ENCODE measurements around the gene MSH5. TPM values are rescaled to one million over a fixed set of nuclear protein-coding genes. Genes with fewer than 3 reads are reported as not detected.

The MSH5 gene
- total RNA-seq, 6 donors from 2014 or later, result 7.3 to 52.4 (median 13.1) TPM

DNA sequence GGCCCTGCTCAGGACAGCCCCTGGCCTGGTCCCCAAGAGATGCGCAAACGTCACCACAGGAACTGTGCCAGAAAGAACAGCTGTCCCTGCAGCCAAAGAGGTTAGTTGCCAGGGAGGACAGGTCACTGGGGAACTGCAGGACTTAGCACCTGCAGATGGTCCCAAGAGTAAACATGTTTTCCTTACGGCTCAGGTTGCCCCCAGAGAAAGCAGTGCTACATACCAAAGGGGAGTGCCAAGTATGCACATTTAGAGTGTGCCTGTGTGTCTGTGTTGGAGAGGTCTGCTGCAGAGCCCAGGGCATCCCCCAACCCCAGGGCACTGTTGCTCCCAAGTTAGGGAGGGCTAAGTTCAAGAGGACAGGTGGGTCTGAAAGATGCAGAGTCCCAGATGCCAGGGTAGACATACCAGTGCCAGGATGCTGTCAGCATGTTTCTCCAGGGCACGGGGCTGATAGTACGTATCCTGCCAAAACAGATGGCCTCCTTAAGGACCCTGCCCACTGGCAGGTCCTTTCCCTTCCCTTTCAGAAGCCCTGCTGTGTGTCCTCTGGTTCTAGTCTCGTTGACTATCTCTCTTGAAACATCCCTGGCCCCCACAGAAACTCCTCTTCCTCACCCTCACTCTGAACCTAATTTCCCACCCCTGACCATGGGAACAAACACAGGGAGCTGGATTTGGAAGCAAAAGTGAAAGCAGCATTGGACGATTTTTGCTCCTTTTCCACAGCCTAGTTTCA, 38.0 kb upstream of the MSH5 start:
- ATAC-seq (ENCODE audit: low FRiP score in 2 of 2) (no peak), DNase-seq (no peak)
- peak overlapping the region in 3 of 4 donors; percentile 64 to 74 (median 72) for H3K4me3 ChIP-seq
- peak overlapping the region; percentile 97 to 99 (median 98) for H3K27ac ChIP-seq
- no peaks in the 10 kb centered on the region for H3K9me3 ChIP-seq
- WGBS, 2 donors, result 27% methylated on average over 6 to 7 of the region's 7 CpGs
- no peak for TF ChIP-seq POLR2A (IDR thresholded peaks at IDR 0.05)
- no peak for TF ChIP-seq EP300 (IDR thresholded peaks at IDR 0.05)
- H3K36me3 ChIP-seq, result peaks cover 0 to 33% (median 13%) of the 10 kb centered on the region in 4 donors
- H3K27me3 ChIP-seq, result no peaks in the 10 kb centered on the region
- H3K4me1 ChIP-seq, result peaks cover 21 to 35% (median 23%) of the 10 kb centered on the region in 4 donors

- Histone ChIP-seq H3K4me1 (peaks cover 21 to 35% (median 23%) of the 10 kb centered on the region in 4 donors), H3K4me3 (peak overlapping the region; percentile 64 to 75 (median 73)), H3K9me3 (no peaks in the 10 kb centered on the region), H3K27me3 (no peaks in the 10 kb centered on the region), H3K36me3 (peaks cover 0 to 30% (median 12%) of the 10 kb centered on the region in 4 donors), H3K27ac (peak overlapping the region; percentile 97 to 99 (median 98))
- ATAC-seq (ENCODE audit: low FRiP score in 2 of 2) (peak; percentile 8 to 13), DNase-seq (no peak)
- 1% methylated on average over 10 of the region's 10 CpGs for WGBS, 2 donors
- TF ChIP-seq POLR2AphosphoS5 (IDR thresholded peaks at IDR 0.05) (no peak), EP300 (IDR thresholded peaks at IDR 0.05) (no peak), POLR2A (IDR thresholded peaks at IDR 0.05) (no peak)
- TF ChIP-seq, protein P1, sequence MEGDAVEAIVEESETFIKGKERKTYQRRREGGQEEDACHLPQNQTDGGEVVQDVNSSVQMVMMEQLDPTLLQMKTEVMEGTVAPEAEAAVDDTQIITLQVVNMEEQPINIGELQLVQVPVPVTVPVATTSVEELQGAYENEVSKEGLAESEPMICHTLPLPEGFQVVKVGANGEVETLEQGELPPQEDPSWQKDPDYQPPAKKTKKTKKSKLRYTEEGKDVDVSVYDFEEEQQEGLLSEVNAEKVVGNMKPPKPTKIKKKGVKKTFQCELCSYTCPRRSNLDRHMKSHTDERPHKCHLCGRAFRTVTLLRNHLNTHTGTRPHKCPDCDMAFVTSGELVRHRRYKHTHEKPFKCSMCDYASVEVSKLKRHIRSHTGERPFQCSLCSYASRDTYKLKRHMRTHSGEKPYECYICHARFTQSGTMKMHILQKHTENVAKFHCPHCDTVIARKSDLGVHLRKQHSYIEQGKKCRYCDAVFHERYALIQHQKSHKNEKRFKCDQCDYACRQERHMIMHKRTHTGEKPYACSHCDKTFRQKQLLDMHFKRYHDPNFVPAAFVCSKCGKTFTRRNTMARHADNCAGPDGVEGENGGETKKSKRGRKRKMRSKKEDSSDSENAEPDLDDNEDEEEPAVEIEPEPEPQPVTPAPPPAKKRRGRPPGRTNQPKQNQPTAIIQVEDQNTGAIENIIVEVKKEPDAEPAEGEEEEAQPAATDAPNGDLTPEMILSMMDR (IDR thresholded peaks at IDR 0.05), result no peak
Observed at GRCh38 chr6:31702405-31702818, 37.4 kb upstream of the MSH5 start.

DNA sequence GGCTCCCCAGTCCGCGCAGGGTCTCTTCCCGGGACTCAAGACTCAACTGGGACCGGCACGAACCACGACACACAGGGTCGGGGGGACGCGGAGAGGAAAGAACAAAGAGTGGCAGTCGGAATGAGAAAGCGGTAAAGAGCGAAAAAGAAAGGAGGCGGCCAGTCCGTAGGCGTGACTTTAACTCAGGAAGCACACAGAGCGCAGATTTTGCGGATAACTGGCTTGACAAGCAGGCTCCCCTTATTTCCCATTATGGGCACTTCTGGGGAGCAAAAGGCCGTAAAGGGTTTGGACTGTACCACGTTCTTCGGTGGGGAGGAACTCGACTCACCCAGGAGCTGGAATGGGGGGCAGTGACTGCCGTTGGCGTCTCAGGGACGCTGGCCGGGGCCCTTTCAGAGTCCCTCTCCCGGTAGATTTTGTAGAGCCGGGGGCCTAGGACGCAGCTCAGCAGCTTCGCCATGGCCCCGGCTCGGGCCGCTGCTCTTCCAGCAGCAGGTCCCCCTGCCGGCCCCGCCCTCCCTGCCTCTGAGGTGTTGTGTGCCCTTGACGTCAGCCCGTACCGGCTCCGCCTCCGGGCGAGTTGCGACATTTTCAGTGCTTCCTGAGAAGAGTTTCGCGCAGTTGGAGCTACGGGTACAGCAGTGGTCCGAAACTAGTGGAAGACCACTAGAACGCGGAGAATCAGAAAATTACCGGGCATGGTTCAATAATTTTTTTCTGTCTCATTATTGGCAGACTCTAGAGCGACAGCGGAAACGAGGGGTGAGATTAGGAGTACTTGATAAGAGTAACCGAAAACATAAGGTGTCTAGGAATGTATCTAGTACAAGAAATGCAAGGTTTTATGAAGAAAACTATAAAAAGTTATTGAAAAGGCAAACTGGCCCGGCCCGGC, 36.7 kb upstream of the MSH5 start, which contains the start of gene ABHD16A:
Gene ABHD16A (minus strand): TSS at position 506 of the 898 bp plus-strand sequence. CDS start 43 bp downstream, at position 463.
- DNase-seq, result peak; percentile 99 to 100
- Histone ChIP-seq H3K9me3 (no peaks in the 10 kb centered on the region), H3K4me1 (peaks cover 21 to 32% (median 23%) of the 10 kb centered on the region in 4 donors), H3K27ac (peak within 1 kb of the TSS; percentile 97 to 99 (median 98)), H3K36me3 (peaks cover 0 to 24% (median 10%) of the 10 kb centered on the region in 4 donors), H3K4me3 (peak within 1 kb of the TSS; percentile 64 to 75 (median 73)), H3K27me3 (no peaks in the 10 kb centered on the region)
- peak in 2 of 4 donors; percentile 25 to 92 for TF ChIP-seq EP300 (IDR thresholded peaks at IDR 0.05)
- peak; percentile 46 to 100 (median 92) for TF ChIP-seq POLR2A (IDR thresholded peaks at IDR 0.05)
- TF ChIP-seq, protein P1 (IDR thresholded peaks at IDR 0.05), result peak in 4 of 6 experiments; percentile 20 to 49 (median 44)
- peak; percentile 95 to 99 for TF ChIP-seq POLR2AphosphoS5 (IDR thresholded peaks at IDR 0.05)
- peak; percentile 97 to 98 for ATAC-seq (ENCODE audit: low FRiP score in 2 of 2)
- WGBS, 2 donors, result 1% methylated on average over 44 to 54 of the region's 54 CpGs

DNA sequence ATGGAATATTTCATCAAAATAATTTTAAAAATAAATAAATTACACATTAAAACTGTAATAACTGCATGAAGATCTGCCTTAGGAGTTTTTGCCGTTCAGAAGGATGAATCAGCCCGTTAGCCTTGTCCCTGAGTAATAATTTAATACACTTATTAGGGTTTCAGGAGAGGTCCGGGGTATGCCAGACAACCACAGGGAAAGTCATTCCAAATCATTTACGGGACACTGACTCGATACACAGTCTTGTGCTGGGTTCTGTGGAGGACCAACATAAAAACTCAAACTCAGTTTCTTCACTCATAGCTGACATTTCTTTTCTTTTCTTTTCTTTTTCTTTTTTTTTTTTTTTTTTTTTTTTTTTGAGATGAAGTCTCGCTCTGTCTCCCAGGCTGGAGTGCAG, 33.9 kb upstream of the MSH5 start:
- Histone ChIP-seq H3K36me3 (no peaks in the 10 kb centered on the region), H3K9me3 (no peaks in the 10 kb centered on the region), H3K27me3 (no peaks in the 10 kb centered on the region), H3K27ac (no peak overlapping the region), H3K4me1 (peaks cover 19 to 25% (median 22%) of the 10 kb centered on the region in 4 donors), H3K4me3 (no peak overlapping the region)
- no peak for DNase-seq
- WGBS, 2 donors, result 88 to 90% methylated on average over 5 to 6 of the region's 6 CpGs
- TF ChIP-seq POLR2AphosphoS5 (IDR thresholded peaks at IDR 0.05), result no peak
- TF ChIP-seq POLR2A (IDR thresholded peaks at IDR 0.05), result no peak
- TF ChIP-seq EP300 (IDR thresholded peaks at IDR 0.05), result no peak
- TF ChIP-seq, protein P1 (IDR thresholded peaks at IDR 0.05), result no peak
- no peak for ATAC-seq (ENCODE audit: low FRiP score in 2 of 2)

- Histone ChIP-seq H3K36me3 (no peaks in the 10 kb centered on the region), H3K9me3 (no peaks in the 10 kb centered on the region), H3K27me3 (no peaks in the 10 kb centered on the region), H3K27ac (no peak within 1 kb of the TSS), H3K4me1 (peaks cover 16 to 25% (median 21%) of the 10 kb centered on the region in 4 donors), H3K4me3 (no peak within 1 kb of the TSS)
- TF ChIP-seq POLR2AphosphoS5 (IDR thresholded peaks at IDR 0.05), result no peak
- TF ChIP-seq, protein P1 (IDR thresholded peaks at IDR 0.05), result no peak
- no peak for TF ChIP-seq POLR2A (IDR thresholded peaks at IDR 0.05)
- TF ChIP-seq EP300 (IDR thresholded peaks at IDR 0.05), result no peak
- DNase-seq (no peak), ATAC-seq (ENCODE audit: low FRiP score in 2 of 2) (no peak)
- WGBS, 2 donors, result 50 to 73% methylated on average over 2 to 3 of the region's 3 CpGs
Observed at GRCh38 chr6:31706599-31706998, 33.2 kb upstream of the MSH5 start, which contains the start of gene LY6G6F. Gene LY6G6F (plus strand): TSS chr6:31706866. CDS start chr6:31706907, 41 bp downstream.
